ENCODE measurements around the gene CAMK2B.

GRCh38 chr7:44213877-44214388 is 111.5 kb downstream of the CAMK2B start:
- TF ChIP-seq, protein P1, sequence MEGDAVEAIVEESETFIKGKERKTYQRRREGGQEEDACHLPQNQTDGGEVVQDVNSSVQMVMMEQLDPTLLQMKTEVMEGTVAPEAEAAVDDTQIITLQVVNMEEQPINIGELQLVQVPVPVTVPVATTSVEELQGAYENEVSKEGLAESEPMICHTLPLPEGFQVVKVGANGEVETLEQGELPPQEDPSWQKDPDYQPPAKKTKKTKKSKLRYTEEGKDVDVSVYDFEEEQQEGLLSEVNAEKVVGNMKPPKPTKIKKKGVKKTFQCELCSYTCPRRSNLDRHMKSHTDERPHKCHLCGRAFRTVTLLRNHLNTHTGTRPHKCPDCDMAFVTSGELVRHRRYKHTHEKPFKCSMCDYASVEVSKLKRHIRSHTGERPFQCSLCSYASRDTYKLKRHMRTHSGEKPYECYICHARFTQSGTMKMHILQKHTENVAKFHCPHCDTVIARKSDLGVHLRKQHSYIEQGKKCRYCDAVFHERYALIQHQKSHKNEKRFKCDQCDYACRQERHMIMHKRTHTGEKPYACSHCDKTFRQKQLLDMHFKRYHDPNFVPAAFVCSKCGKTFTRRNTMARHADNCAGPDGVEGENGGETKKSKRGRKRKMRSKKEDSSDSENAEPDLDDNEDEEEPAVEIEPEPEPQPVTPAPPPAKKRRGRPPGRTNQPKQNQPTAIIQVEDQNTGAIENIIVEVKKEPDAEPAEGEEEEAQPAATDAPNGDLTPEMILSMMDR (IDR thresholded peaks at IDR 0.05): no peak
- TF ChIP-seq POLR2A (IDR thresholded peaks at IDR 0.05) (no peak), EP300 (IDR thresholded peaks at IDR 0.05) (no peak)

All from suprapubic skin (tissue), 3 donors.